ENCODE measurements around the gene NUTF2. TPM values are rescaled to one million over a fixed set of nuclear protein-coding genes. Genes with fewer than 3 reads are reported as not detected.

NUTF2 gene
- polyA plus RNA-seq, 1 experiment = 230 TPM

DNA sequence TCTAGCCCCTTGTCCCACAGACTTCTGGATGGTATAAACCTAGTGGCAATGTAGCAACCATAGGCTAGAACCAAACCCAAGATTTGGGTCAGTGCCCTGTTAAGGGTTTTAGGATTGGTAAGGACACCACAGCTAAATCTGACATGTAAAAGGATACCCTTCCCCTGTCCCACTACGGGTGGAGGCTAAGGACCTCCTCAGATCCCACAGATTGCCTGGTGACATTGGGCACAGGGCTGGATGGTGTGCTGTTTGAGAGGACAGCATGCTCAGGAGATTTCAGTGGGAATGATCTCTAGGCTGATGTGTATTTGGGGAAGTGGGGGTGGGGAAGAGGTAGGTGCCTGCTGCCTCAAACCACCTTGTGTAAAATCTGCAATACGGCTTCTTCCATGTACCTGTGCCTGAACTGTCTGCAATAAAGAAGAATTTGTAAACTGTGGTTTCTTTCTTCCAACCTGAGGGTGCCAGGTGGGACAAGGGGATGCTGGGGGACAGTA lies 25.4 kb downstream of the NUTF2 start:
- TF ChIP-seq, protein P1, sequence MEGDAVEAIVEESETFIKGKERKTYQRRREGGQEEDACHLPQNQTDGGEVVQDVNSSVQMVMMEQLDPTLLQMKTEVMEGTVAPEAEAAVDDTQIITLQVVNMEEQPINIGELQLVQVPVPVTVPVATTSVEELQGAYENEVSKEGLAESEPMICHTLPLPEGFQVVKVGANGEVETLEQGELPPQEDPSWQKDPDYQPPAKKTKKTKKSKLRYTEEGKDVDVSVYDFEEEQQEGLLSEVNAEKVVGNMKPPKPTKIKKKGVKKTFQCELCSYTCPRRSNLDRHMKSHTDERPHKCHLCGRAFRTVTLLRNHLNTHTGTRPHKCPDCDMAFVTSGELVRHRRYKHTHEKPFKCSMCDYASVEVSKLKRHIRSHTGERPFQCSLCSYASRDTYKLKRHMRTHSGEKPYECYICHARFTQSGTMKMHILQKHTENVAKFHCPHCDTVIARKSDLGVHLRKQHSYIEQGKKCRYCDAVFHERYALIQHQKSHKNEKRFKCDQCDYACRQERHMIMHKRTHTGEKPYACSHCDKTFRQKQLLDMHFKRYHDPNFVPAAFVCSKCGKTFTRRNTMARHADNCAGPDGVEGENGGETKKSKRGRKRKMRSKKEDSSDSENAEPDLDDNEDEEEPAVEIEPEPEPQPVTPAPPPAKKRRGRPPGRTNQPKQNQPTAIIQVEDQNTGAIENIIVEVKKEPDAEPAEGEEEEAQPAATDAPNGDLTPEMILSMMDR (IDR thresholded peaks at IDR 0.05; ENCODE audit: insufficient read depth, low read depth, low read length) = no peak
- ChIA-PET CTCF (interaction anchor here (1.4 to 3.0 kb wide), 2 partner anchors 13 to 56 kb away, joined by 4 to 9 read pairs; no protein-coding TSS in a partner anchor), POLR2A (no interaction called here)
- Histone ChIP-seq H3K27me3 (ENCODE audit: control insufficient read depth, insufficient read depth, low read length) (no peaks in the 10 kb centered on the region), H3K36me3 (ENCODE audit: control insufficient read depth, insufficient read depth, low read length) (peaks cover 27% of the 10 kb centered on the region), H3K4me3 (ENCODE audit: low read depth, low read length) (no peak overlapping the region)
- no peak for DNase-seq (ENCODE audit: low read depth)

DNA sequence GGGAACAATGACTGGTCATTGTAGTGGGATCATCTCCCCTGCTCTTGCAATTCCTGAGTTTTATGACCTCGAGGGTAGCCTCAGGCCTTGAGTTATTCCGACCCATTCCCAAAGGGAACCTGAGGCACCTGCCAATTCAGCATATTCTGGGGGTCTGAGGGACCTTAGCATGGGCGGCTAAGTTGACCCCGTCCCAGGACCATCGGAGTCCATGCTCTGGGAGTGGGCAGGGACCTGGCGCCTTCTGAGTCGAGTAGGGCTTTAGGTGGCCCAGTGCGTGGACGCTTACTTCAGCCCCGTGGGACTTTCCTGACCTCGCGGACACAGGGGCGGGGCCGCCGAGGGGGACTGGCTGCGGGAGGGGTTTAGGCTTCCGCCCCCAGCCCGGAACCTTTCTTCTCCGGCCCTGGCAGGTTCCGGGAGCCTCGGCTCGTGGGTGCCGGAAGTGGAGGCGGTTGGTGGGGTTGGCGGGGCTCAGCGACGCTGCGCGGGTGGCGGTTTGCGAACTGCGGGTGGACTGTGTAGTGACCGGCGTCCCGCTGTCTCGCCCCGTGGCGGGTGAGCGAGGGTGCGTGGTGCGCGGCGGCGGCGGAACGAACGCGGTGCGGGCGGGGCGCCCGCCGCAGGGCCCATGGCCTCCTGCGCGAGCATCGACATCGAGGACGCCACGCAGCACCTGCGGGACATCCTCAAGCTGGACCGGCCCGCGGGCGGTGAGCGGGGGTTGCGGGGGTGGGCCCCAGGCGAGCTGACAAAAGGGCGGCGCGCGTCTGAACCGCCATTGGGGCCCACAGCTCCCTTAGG lies 26.1 kb downstream of the NUTF2 start, which contains the start of gene EDC4:
EDC4 (plus strand) TSS at position 422 of the 804 bp plus-strand sequence; CDS start at position 632, 210 bp downstream.
- TF ChIP-seq, protein P1 (IDR thresholded peaks at IDR 0.05; ENCODE audit: insufficient read depth, low read depth, low read length) = no peak
- Histone ChIP-seq H3K27me3 (ENCODE audit: control insufficient read depth, insufficient read depth, low read length) (no peaks in the 10 kb centered on the region), H3K4me3 (ENCODE audit: low read depth, low read length) (peak within 1 kb of the TSS; percentile 78), H3K36me3 (ENCODE audit: control insufficient read depth, insufficient read depth, low read length) (peaks cover 33% of the 10 kb centered on the region)
- DNase-seq (ENCODE audit: low read depth) = no peak
- CTCF ChIA-PET = interaction anchor here (0.6 to 3.8 kb wide), 7 partner anchors 9 to 191 kb away, joined by 3 to 41 read pairs (median 4); partner anchors contain the start of gene NRN1L
- POLR2A ChIA-PET = interaction anchor here (0.5 kb wide), 1 partner anchor 20 kb away, joined by 5 read pairs; the partner anchor contains the start of gene PSKH1

DNA sequence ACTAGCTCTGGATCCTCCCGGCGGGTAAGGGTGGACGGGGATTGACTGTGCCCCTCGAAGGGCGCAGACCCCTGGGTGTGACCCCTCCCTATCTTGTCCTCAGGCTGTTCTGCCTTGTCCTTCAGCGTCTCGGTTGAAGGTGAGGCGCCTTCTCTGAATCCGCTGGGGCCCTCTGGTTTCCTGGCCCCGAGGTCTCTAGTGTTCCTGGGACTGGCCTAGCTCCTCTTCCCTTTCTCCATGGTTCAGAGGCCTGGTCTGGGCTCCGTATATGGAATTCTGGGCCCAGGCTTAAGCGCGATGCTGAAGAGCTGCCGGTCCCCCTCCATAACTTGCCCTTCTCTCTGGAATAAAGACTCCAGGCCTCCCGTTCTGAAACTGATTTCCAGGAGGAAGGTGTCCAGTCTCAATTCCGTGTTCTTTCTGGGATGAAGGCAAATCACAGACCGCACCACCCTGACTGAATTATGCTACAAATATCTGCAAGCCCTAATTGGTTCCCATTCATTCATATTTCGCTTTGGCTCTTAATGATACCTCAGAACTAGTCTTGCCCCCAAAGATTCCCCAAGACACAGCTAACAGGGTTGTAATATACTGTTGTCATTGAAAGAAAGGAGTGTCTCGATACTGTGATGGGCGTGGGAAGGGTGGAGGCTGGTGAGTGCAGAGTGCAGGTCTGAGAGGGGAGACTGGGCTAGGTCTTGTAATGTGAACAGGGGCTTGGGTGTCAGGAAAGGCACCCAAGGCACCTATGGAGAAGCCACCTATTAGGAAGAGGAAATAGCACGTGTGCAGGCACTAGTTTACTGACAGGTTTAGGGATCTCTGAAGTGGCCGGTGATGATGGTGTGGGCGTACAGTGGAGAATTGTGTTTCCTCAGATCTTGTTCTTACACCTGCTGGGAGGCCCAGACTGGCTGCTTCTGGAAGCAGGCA lies 27.0 kb downstream of the NUTF2 start:
- Histone ChIP-seq H3K27me3 (ENCODE audit: control insufficient read depth, insufficient read depth, low read length) (no peaks in the 10 kb centered on the region), H3K36me3 (ENCODE audit: control insufficient read depth, insufficient read depth, low read length) (peaks cover 37% of the 10 kb centered on the region), H3K4me3 (ENCODE audit: low read depth, low read length) (peak overlapping the region; percentile 78)
- POLR2A ChIA-PET = interaction anchor here (0.5 kb wide), 1 partner anchor 20 kb away, joined by 5 read pairs; the partner anchor contains the start of gene PSKH1
- DNase-seq (ENCODE audit: low read depth) = no peak
- CTCF ChIA-PET = interaction anchor here (0.6 to 3.8 kb wide), 6 partner anchors 9 to 201 kb away, joined by 3 to 41 read pairs (median 4); partner anchors contain the start of gene NRN1L
- TF ChIP-seq, protein P1 (IDR thresholded peaks at IDR 0.05; ENCODE audit: insufficient read depth, low read depth, low read length) = no peak

DNA sequence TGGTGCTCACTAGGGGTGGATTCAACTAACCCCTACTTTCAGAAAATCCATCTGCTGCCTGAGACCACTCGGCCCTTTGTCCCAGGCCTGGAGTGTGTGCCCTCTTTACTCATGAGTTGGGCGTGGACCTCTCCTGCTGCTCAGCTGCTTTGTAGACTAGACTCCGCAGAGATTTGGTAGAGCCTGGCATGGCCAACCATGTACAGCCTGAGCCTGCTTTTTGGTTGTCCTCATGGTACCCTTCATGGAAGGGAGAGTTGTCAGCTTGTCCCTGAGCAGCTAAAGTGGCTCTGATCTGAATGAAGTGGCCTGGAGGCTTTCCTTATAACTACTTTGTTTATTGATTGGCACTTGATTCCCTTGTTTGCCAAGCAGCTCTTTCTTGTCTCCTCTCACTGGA lies 27.6 kb downstream of the NUTF2 start:
- Histone ChIP-seq H3K36me3 (ENCODE audit: control insufficient read depth, insufficient read depth, low read length) (peaks cover 42% of the 10 kb centered on the region), H3K27me3 (ENCODE audit: control insufficient read depth, insufficient read depth, low read length) (no peaks in the 10 kb centered on the region), H3K4me3 (ENCODE audit: low read depth, low read length) (peak overlapping the region; percentile 78)
- DNase-seq (ENCODE audit: low read depth) = no peak
- ChIA-PET CTCF (interaction anchor here (1.2 to 3.8 kb wide), 3 partner anchors 10 to 202 kb away, joined by 3 to 41 read pairs (median 3); partner anchors contain the start of gene NRN1L), POLR2A (no interaction called here)
- TF ChIP-seq, protein P1 (IDR thresholded peaks at IDR 0.05; ENCODE audit: insufficient read depth, low read depth, low read length) = no peak
